ENCODE measurements around the gene SLC25A25.

GRCh38 chr9:128122809-128123175 lies 54.8 kb downstream of the SLC25A25 start:
- no peak for TF ChIP-seq POLR2A (IDR thresholded peaks at IDR 0.05)
- TF ChIP-seq EP300 (IDR thresholded peaks at IDR 0.05), result no peak
